HG03442 (cell line): ENCODE results near the gene DLX5.
"Not testable (repeated sequence)": the region's sequence is repeated elsewhere in the genome, so short reads cannot be mapped to it uniquely, and the experiment has no call there.

Source experiments
- ATAC-seq: cut with Tn5 transposase; IDR thresholded peaks from one replicate; pipeline ENCODE4 v1.9.1; 2021; ENCODE audit warnings: mild to moderate bottlenecking, moderate library complexity; ENCODE audit not compliant: unreplicated experiment

Gene DLX5

DNA sequence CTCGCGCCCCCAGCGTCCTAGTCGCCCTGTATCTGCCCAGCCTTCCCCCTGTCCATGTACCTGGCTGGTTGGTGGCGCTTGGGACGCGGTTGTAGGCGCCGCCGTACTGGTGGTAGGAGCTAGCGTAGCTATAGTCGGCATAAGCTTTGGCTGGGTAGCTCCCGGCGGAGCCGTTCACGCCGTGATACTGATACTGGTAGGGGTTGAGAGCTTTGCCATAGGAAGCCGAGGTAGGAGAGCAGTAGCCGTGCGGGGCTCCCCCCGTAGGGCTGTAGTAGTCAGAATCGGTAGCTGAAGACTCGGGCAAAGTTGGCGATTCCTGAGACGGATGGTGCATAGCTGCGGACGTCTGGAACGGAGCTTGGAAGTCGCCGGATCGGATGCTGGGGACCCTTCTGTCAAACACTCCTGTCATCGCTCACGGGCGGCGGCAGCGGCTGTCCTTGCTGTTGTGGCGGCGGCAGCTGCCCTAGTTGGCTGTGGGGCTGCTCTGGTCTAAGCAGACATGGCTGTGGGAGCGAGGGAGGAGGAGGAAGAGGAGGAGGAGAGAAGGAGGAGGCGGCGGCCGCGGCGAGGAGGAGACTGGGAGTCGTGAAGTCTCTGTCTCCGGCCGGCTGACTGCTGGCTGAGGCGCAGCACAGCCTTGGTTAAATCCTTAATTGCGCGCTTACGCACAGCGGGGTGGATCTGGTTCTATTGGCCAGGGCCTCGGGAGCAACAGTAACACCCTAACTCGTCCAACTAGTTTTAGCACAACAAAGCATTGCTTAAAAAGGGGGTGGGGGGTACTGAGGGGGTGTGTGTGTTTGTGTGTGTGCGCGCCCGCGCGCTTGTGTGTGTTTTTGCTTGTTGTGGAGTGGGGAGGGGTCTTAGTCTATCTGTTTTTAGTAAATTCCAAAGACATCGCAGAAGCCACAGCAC lies at the start of gene DLX5:
TSS of gene DLX5 (minus strand) at position 623 of the 921 bp plus-strand sequence. CDS start at position 415, 208 bp downstream.
- no peak for ATAC-seq

DNA sequence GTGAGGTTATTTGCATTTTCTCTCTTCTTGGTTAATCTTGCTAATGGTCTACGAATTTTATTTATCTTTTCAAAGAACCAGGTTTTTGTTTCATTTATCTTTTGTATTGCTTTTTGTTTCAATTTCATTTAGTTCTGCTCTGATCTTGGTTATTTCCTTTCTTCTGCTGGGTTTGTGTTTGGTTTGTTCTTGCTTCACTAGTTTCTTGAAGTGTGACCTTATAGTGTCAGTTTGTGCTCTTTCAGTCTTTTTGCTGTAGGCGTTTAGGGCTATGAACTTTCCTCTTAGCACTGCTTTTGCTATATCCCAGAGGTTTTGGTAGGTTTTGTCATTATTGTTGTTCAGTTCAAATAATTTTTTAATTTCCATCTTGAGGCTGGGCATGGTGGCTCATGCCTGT lies 47.4 kb upstream of the DLX5 start:
- not testable (repeated sequence) for ATAC-seq

- ATAC-seq = peak; percentile 89
These were observed 40.4 kb upstream of the DLX5 start for GRCh38 chr7:97064972-97065587.

- no peak for ATAC-seq
These were observed 39.4 kb upstream of the DLX5 start for GRCh38 chr7:97064020-97064419.

DNA sequence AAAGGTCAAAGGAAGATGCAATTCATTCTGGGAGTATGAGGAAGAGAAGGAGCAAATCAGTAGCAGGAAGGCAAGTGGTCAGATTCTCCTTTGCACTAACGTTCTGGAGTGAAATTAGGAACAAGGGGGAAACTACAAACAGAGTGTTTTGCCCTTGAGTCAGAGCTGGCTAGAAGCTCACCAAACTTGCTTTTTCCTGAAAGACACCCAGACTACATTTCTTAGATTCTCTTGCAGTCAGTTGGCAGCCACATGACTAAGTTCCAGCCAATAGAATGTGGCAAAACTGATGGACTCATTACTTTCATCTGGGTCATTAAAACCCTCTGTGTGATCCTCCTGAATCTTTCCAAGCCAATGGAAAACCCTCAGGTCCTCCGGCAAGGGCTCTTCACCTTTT lies 18.6 kb upstream of the DLX5 start:
- ATAC-seq = no peak

GRCh38 chr7:97039374-97040065 lies 14.9 kb upstream of the DLX5 start:
- no peak for ATAC-seq

GRCh38 chr7:97034213-97034852 lies 9.7 kb upstream of the DLX5 start:
- ATAC-seq = not testable (repeated sequence)

GRCh38 chr7:97027427-97028234 lies 3.0 kb upstream of the DLX5 start:
- ATAC-seq = peak; percentile 88

GRCh38 chr7:97026715-97027426 lies 2.2 kb upstream of the DLX5 start:
- ATAC-seq = peak; percentile 8

DNA sequence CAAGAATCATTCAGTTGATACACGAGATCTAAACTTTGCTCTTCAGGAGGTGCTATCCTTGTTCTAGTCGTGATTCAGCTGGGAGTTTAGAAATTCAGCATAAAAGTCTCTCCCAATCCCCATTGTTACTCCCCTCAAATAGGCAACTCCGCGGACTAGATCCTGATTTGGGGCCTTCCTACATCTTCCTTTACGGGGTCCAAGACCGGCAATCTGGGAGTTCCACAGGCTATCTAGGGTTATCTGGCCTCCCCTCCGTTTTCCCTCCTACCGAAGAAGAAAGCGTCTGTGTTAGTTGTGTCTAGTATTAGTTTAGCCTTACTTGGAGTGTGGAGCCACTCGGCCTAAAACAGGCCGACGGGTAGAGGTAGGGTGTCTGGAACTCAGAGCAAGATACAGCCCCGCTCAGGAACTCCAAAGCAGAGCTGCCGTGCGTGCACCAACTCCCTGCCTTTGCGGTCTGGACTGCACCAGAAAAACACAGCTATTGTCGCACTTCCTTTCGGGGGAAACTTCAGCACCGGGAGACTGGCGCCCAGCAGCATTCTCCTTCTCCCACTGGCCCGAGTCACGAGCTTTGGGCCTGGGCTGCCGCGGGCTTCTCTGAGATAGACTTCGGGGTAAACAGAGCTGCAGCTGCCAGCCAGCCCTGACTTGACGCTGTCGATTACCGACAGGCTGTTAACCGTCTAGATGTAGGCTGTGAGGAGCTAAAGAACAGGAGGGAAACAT lies 1.5 kb upstream of the DLX5 start:
- ATAC-seq = no peak

DNA sequence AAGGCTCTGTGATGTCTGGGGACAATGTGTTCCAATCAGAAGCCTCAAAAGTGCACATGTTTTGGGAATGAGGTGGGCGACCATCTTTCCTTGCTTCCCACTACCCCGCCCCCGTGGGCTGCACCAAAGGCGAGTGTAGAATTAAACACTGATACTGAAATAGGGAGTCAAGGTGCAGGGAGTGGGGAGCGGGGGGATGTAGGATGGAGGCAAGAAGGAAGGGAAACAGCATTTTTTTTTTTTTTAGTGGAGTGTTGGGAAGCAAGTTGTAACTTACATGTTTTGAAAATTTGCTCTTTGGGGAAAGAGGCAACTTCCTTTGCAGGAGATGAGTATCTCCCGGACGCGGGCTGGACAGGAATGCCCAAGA lies 484 bp upstream of the DLX5 start:
- ATAC-seq = no peak

GRCh38 chr7:97022491-97023306 lies 1.9 kb downstream of the DLX5 start:
- no peak for ATAC-seq

DNA sequence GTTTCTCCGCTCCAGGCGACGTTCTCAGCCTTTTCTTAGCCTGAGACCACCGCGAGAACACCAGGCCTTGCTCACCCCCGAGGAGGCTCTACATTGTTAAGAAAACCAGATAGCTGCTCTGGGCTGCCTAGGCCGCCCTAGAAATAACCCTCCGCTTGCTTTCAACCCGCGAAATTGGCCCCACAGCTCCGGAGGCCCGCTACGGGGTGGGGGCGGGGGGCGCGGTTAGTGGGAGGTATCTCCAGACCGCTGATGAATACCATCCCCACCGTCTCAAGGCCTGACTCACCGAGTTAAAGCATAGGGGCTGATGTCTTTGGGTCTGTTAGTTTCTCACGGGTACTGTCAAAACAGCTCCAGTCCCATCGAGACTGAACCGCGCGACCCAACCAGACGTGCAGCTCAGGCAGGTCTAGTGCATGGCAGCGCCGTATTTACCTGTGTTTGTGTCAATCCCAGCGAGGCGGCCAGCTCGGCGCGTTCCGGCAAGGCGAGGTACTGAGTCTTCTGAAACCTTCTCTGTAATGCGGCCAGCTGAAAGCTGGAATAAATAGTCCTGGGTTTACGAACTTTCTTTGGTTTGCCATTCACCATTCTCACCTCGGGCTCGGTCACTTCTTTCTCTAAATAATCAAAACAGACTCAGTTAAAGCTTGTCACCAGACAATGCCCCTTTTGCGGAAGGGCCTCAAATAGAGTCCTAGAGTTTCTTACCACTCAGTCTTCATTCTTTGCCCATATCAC lies 2.7 kb downstream of the DLX5 start:
- no peak for ATAC-seq

DNA sequence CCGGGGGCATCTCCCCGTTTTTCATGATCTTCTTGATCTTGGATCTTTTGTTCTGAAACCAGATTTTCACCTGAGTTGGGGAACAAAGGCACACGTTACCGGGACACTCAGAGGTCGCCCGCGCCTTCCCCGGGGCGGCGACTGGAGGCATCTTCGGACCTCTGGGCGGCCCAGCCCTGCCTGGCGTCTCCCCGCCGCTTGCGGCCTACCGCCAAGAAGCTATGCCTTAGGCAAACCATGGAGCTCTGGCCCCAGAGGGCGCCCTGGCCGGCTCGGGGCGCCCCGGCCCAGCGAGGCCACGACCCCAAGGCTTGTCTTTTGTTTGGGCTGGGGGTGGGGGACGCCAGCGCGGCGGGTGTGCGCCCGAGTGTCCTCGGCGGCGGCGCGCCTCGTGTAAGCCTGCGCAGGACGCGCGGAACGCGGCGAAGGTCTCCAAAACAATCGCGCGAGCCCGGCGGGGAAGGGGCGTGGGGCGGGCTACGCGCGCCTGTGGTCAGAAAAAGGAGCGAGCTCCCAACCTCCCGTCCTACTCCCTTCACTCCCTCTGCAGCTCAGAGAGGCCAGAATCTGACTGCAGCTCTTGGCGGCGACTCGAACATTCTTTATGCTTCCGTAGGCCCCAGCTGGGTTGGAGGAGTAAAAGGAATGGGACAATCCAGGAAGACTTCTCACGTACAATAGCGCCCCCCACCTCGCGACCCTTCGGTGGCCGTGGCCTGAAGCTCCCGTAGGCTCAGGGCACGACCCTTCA lies 3.5 kb downstream of the DLX5 start:
- ATAC-seq = no peak

GRCh38 chr7:97020601-97020995 lies 4.0 kb downstream of the DLX5 start:
- ATAC-seq = no peak

- ATAC-seq = no peak
These were observed 4.9 kb downstream of the DLX5 start for GRCh38 chr7:97019710-97020225.
